ENCODE measurements around the gene PARPBP.
"Not testable (repeated sequence)": the region's sequence is repeated elsewhere in the genome, so short reads cannot be mapped to it uniquely, and the experiment has no call there.

DNA sequence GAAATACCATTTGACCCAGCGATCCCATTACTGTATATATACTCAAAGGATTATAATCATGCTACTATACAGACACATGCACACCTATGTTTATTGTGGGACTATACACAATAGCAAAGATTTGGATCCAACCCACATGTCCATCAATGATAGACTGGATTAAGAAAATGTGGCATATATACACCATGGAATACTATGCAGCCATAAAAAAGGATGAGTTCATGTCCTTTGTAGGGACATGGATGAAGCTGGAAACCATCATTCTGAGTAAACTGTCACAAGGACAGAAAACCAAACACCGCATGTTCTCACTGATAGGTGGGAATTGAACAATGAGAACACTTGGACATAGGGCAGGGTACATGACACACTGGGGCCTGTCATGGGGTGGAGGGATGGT is 120.9 kb downstream of the PARPBP start:
- TF ChIP-seq POLR2A (IDR thresholded peaks at IDR 0.05; ENCODE audit: low read length); GATA1 (IDR thresholded peaks at IDR 0.05; ENCODE audit: low read depth, low read length): not testable (repeated sequence)
